ENCODE measurements around the gene ATG14.
"Not testable (repeated sequence)": the region's sequence is repeated elsewhere in the genome, so short reads cannot be mapped to it uniquely, and the experiment has no call there.

Gene ATG14

GRCh38 chr14:55433880-55434804 is 22.5 kb upstream of the ATG14 start:
- no peak for DNase-seq

DNA sequence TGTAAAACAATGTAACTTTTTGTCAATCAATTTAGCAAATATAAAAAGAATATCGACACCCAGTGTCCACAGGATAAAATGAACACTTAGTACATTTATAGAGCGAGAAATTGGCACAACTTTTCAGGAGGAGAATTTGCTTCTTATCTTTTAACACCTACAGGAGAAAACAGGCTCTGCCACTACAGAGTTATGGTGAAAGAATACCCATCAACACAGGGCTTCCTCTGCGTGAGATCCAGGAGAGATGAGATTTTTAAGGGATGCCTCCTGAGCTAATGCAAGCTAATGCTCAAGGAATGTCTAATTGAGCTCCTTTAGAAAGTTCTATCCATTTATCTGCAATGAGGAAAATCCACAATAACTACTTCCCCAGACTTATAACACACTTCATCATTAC is 21.0 kb upstream of the ATG14 start:
- no peak for DNase-seq

- DNase-seq, result peak; percentile 63
These were observed 18.5 kb upstream of the ATG14 start for GRCh38 chr14:55430024-55430690.

DNA sequence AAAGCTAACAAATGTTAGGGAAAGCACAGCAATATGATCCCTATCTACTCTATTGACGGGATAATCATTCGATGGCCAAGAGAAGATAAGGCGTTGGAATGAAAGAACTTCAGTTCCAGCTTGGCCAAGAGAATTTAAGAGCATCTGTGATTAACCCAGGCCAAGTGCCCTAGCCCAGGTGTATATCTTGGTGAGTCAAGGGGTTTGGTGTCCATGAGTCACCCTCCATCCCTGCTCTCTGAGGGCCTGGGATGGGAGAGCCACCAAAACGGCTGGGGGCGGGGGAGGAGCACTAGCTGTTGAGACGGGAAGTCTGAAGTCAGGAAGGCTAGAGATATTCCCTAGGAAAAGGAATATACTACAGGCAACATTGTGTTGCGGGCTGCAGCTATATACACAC is 15.8 kb upstream of the ATG14 start:
- no peak for DNase-seq

- no peak for DNase-seq
These were observed 15.3 kb upstream of the ATG14 start for GRCh38 chr14:55426891-55427290.

DNA sequence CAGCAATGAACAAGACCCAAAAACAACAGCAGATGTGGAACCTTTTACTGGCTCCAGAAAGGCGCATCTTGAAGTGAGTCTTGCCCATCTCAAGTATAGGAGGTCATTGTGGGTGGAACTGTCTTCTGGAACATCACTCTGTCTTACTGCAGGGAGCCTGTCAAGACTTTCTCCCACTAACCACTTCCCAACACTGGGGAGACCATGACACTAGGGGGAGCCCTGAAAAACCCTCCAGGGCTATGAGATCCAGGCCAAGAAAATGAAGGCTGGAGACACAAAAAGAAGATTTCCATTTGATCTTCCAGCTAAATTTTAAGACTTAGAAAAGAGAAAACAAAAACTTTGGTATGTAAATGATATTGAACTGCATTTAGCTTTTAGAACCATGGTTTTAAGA is 13.5 kb upstream of the ATG14 start:
- no peak for DNase-seq

DNA sequence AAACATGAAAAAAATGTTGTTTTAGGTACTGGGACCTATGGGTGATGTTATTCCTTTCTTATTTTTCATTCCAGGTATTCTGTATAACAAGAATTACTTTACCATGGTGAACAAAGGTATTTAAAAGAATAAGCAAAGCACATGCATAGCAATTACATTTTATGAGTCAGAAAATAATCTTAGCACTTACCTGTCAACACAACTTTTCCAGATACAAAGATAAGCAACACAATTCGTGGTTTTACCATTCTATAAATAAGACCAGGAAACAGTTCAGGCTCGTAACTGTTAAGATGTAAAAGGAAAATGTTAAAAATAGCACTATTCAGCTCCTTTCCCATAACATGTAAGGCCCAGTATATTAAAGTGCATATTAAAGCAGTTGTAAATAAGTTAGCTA is 12.3 kb upstream of the ATG14 start:
- no peak for DNase-seq

DNA sequence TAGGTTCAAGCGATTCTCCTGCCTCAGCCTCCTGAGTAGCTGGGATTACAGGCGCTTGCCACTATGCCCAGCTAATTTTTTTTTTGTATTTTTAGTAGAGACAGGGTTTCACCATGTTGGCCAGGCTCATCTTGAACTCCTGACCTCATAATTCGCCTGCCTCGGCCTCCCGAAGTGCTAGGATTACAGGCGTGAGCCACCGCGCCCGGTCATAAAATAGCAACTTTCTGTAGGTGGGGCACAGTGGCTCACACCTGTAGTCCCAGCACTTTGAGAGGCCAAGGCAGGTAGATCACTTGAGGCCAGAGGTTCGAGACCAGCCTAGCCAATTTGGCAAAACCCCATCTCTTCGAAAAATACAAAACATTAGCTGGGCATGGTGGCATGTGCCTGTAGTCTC is 10.7 kb upstream of the ATG14 start:
- DNase-seq, result not testable (repeated sequence)

DNA sequence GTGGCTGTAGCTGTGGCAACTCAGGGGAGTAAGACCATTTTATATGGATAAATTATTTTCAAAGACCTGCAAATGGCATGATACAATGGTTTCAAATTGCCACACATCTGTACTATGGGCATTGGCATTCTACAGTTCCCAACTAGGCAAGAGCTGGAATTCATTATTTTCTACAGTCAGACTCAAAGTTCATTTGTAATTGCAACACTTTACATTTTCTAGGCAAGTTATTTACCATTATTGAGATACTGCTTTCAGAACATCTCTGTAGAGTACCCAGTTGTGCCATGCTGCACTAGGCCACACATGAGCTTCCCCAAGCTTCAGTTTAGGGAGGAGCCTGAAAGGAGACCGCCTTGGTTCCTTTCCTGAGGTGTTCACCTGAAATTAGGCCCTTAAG is 8.0 kb upstream of the ATG14 start:
- no peak for DNase-seq

DNA sequence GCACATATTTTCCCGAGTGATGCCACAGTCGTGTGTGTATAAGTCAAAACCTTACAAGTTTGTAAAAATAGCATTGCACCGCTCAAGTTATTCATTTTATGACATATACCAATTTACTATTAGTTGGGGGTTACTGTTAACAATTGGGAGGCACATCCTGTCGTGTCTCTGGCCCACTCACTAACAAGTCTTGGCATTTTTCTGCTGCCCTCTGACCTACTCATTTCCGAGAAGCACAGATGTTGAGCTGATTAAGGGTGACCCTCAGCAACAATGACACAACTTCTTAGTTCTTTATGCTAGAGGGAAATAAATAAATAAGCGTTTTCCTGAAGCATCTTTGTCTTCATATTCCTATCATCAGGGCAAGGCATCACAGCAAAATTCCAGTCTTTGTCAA is 6.8 kb upstream of the ATG14 start:
- DNase-seq, result no peak

GRCh38 chr14:55417955-55418354 is 6.3 kb upstream of the ATG14 start:
- DNase-seq, result no peak

DNA sequence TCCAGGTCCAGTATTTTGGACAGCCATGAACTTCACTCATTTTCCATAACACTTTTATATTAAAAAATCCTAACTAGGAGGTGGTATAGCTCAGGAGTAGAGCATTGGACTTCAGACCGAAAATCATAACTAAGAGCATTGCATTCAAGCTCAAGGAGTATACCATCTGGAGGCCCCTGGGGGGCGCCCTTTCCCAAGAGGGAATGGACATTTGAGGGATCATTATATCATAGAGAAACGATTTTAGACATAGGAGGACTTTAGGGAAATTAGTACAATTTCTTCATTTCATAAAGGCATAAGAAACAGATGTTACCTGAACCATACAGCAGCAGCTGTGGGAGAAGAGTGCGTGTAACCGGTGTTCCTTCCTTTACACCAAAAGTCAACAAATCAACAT is 5.2 kb upstream of the ATG14 start:
- peak; percentile 23 for DNase-seq

- DNase-seq, result no peak
These were observed 2.9 kb upstream of the ATG14 start for GRCh38 chr14:55414551-55414950.

DNA sequence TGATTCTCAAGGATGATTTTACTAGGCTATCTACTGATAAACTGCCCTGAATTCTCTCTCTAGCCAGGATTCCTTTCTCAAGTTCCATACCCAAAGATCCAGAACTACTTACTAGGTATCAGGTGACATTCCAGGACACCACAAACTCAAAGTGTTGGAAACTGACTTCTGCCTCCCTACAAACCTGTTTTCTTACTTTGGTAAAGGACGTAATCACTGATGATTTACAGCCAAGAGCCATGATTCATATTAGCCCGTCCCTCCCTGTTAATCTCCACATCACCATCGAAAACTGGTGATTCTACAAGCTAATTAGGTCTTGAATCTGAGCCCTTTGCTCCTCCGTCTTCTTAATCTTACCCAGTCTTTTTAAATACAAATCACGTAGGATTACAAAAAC is 1.0 kb upstream of the ATG14 start:
- no peak for DNase-seq

DNA sequence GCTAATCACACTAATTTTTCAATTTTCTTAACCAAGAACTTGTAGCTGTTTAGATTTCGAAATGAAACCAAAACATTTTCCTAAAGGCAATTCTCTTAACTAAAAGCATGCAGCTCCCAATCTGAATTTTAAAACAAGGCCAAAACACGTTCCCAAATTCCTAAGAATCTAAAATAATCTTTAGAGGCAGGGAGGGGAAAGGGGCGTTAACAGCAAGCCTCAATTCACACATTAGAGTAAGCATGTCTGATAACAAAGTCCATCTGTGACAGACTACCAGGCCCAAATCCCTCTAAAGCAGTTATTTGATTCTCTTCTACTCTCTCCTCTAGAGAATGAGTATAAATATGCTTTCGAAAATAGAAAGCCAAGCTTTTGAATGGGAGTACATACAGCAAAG is 754 bp downstream of the ATG14 start:
- no peak for DNase-seq

DNA sequence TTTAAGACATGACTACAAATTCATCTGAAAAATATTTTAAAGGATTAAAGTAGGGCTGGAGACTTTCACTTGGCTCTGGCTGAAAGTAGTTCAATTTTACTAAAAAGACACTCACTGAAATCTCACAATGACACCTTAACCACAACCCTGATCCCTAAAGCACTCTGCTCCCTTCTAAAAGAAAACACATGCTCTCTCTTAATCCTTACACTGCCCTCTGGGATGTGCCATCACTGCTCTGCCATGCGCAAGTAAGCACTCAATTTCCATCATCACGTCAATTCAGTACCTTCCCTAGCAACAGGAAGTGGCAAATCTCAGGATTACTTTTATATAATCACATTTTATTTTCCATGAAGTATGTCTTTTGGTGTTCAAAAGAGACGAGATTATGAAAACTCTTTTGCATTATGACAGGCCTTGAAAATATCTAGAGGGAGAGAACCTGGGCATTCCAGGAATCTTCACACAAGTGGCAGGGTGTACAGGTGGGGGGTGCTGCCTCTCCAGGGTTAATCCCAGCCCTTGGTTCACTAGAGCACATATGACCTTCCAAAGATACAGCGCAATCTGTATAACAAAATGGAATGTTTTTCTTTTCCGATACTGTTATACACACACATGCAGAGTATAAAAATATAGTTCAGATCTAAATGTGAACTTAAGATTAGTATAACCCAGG is 7.3 kb downstream of the ATG14 start:
- DNase-seq, result no peak

- DNase-seq, result no peak
These were observed 9.9 kb downstream of the ATG14 start for GRCh38 chr14:55401751-55402150.

GRCh38 chr14:55399852-55400251 is 11.8 kb downstream of the ATG14 start:
- DNase-seq, result no peak

DNA sequence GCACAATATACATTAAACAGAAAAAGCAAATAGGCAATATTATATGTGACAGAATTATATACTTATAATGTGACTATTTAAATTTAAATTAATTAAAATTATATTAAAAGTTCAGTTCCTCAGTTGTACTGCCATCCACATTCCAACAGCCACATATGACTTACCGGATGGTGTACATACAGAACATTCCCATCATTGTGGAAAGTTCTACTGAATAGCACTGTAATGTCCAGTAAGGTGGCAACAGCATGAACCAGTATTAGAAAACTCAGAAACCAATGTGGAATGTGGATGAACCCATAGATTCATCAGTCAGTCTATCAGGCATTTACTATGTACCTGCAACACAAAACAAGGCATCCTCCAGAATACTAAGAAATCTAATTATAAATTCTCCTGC is 12.4 kb downstream of the ATG14 start:
- no peak for DNase-seq

GRCh38 chr14:55398679-55399078 is 13.0 kb downstream of the ATG14 start:
- peak; percentile 98 for DNase-seq

DNA sequence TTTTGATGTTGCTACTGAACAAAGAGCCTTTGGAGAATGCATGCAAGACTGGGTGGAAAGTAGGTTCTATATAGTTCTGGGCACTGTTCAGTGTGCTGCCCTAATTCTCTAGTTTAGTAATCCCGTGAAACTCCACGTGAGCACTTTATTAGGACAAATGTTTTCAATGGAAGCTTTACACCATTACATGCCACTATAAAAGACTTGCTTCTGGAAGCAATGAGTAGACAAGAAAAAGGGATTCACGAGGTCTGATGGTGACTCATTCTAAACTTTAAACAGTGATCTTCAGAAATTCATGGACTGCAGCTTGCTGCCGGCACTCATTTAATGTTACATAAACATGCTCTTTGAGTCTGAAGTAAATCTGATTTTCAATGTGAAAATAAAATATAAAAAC is 22.3 kb downstream of the ATG14 start:
- peak; percentile 60 for DNase-seq

GRCh38 chr14:55388160-55388559 is 23.5 kb downstream of the ATG14 start:
- no peak for DNase-seq

DNA sequence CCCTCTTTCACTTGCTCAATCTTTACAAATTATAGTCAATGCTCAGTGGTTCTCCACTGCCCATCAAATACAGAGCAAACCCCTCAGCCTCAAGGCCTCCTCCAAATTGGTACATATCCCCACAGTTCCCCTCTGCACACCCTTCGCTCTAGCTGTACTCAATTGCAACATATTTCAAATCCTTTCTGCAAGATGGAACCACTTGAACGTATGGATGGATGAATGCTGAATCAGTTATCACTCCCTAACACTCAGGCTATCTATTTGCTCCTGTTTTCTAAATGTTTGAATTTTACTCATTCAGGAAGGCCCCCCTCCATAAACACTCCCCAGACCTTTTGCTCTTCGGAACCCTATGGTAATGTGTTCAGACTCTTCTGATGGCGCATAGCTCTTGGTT is 24.5 kb downstream of the ATG14 start:
- no peak for DNase-seq
